Tongue (tissue), 2 donors: ENCODE results near the gene TMEM92. TPM values are rescaled to one million over a fixed set of nuclear protein-coding genes. Genes with fewer than 3 reads are reported as not detected.
"Not testable (repeated sequence)": the region's sequence is repeated elsewhere in the genome, so short reads cannot be mapped to it uniquely, and the experiment has no call there.

Experiments
- DNase-seq: peaks from one replicate; pipeline ENCODE4 v3.0.0-alpha.2; 2015
- total RNA-seq: library from RNA; depleted of rRNA; stranded (reverse); fragments of >200 nt; gene quantifications from one replicate; pipeline ENCODE4 v1.2.3, GENCODE V29; 2014

The TMEM92 gene
- total RNA-seq, 1 donor from 2014 or later, result not detected

GRCh38 chr17:50276588-50277356 lies 2.5 kb downstream of the TMEM92 start:
- no peak for DNase-seq

GRCh38 chr17:50277357-50277754 lies 3.1 kb downstream of the TMEM92 start:
- DNase-seq, result no peak

GRCh38 chr17:50278526-50279180 lies 4.4 kb downstream of the TMEM92 start:
- DNase-seq, result no peak

GRCh38 chr17:50279181-50279526 lies 4.9 kb downstream of the TMEM92 start:
- DNase-seq, result no peak

GRCh38 chr17:50279639-50280038 lies 5.4 kb downstream of the TMEM92 start:
- DNase-seq, result no peak

GRCh38 chr17:50280068-50280467 lies 5.8 kb downstream of the TMEM92 start:
- DNase-seq, result no peak

GRCh38 chr17:50280801-50281441 lies 6.7 kb downstream of the TMEM92 start:
- no peak for DNase-seq

GRCh38 chr17:50281739-50282401 lies 7.6 kb downstream of the TMEM92 start:
- no peak for DNase-seq

- DNase-seq, result no peak
Measured at GRCh38 chr17:50283246-50283645, 9.0 kb downstream of the TMEM92 start.

- DNase-seq, result no peak
Measured at GRCh38 chr17:50283714-50284113, 9.4 kb downstream of the TMEM92 start.

- no peak for DNase-seq
Measured at GRCh38 chr17:50285941-50286340, 11.7 kb downstream of the TMEM92 start.

GRCh38 chr17:50287302-50287701 lies 13.0 kb downstream of the TMEM92 start:
- not testable (repeated sequence) for DNase-seq

GRCh38 chr17:50288306-50288705 lies 14.0 kb downstream of the TMEM92 start:
- DNase-seq, result no peak

- no peak for DNase-seq
Measured at GRCh38 chr17:50289278-50289677, 15.0 kb downstream of the TMEM92 start.

- peak; percentile 82 for DNase-seq
Measured at GRCh38 chr17:50289991-50290702, 15.9 kb downstream of the TMEM92 start.

- no peak for DNase-seq
Measured at GRCh38 chr17:50290933-50291332, 16.7 kb downstream of the TMEM92 start.

GRCh38 chr17:50292465-50292864 lies 18.2 kb downstream of the TMEM92 start:
- no peak for DNase-seq

GRCh38 chr17:50295021-50295420 lies 20.8 kb downstream of the TMEM92 start:
- no peak for DNase-seq

- peak; percentile 80 for DNase-seq
Measured at GRCh38 chr17:50297407-50297865, 23.2 kb downstream of the TMEM92 start.

GRCh38 chr17:50298018-50298417 lies 23.8 kb downstream of the TMEM92 start:
- DNase-seq, result no peak

GRCh38 chr17:50299776-50300175 lies 25.5 kb downstream of the TMEM92 start:
- no peak for DNase-seq

- DNase-seq, result not testable (repeated sequence)
Measured at GRCh38 chr17:50300824-50301223, 26.6 kb downstream of the TMEM92 start.
